Left ventricle myocardium superior (tissue), 1 donor: Measurements from ENCODE around the gene PLCL2. TPM values are rescaled to one million over a fixed set of nuclear protein-coding genes. Genes with fewer than 3 reads are reported as not detected.

Experiments used
- ATAC-seq: fragments of 200-7000 bp; cut with Tn5 transposase; one replicate; pipeline ENCODE4 v1.9.1; 2020; ENCODE audit warnings: mild to moderate bottlenecking, moderate library complexity
- DNase-seq: peaks from one replicate; pipeline ENCODE4 v3.0.0-alpha.2; 2020
- intact Hi-C: fragments of 100-400 bp; cut with micrococcal nuclease; formaldehyde crosslinking; loops from one replicate; pipeline ENCODE4 v1.11.0; 2022
- total RNA-seq: library from RNA; stranded (reverse); fragmentation: NEBNext Ultra II Directional; extraction: Animal tissue kit (Norgen Biotek cat#: 25700); gene quantifications from one replicate; pipeline ENCODE4 v1.2.1, GENCODE V29; 2021
- donor health status: DM: no; HTN: yes; CAD: no; lungs with severe emphysema.

The PLCL2 gene
- total RNA-seq, 1 donor from 2014 or later = 76.9 TPM

GRCh38 chr3:16992198-16992597 lies 107.4 kb downstream of the PLCL2 start:
- intact Hi-C loops = no loop called here
- ATAC-seq (no peak), DNase-seq (no peak)

GRCh38 chr3:16993227-16993626 lies 108.5 kb downstream of the PLCL2 start:
- no peak for ATAC-seq
- intact Hi-C loops = no loop called here

GRCh38 chr3:16994854-16995525 lies 110.2 kb downstream of the PLCL2 start:
- intact Hi-C loops = no loop called here
- DNase-seq = no peak
- peak; percentile 31 for ATAC-seq

More at GRCh38 chr3:16993227-16993626, 108.5 kb downstream of the PLCL2 start:
- no peak for DNase-seq

GRCh38 chr3:16995601-16996000 lies 110.8 kb downstream of the PLCL2 start:
- ATAC-seq = no peak
- no peak for DNase-seq
- intact Hi-C loops = no loop called here

GRCh38 chr3:16998236-16998923 lies 113.6 kb downstream of the PLCL2 start:
- DNase-seq (no peak), ATAC-seq (no peak)
- intact Hi-C loops = no loop called here

GRCh38 chr3:16999161-16999560 lies 114.4 kb downstream of the PLCL2 start:
- ATAC-seq (no peak), DNase-seq (no peak)
- intact Hi-C loops = no loop called here

- DNase-seq (no peak), ATAC-seq (no peak)
- intact Hi-C loops = no loop called here
These were observed 115.1 kb downstream of the PLCL2 start for GRCh38 chr3:16999871-17000270.

GRCh38 chr3:17003457-17003856 lies 118.7 kb downstream of the PLCL2 start:
- intact Hi-C loops = no loop called here
- ATAC-seq (no peak), DNase-seq (no peak)

- DNase-seq (no peak), ATAC-seq (peak; percentile 21)
- intact Hi-C loops = no loop called here
These were observed 121.5 kb downstream of the PLCL2 start for GRCh38 chr3:17006132-17006852.

- intact Hi-C loops = no loop called here
- DNase-seq = no peak
- ATAC-seq = no peak
These were observed 122.5 kb downstream of the PLCL2 start for GRCh38 chr3:17007284-17007683.

- no peak for ATAC-seq
- no peak for DNase-seq
- intact Hi-C loops = no loop called here
These were observed 125.1 kb downstream of the PLCL2 start for GRCh38 chr3:17009826-17010225.

- intact Hi-C loops = no loop called here
- no peak for ATAC-seq
These were observed 127.1 kb downstream of the PLCL2 start for GRCh38 chr3:17011728-17012338.

GRCh38 chr3:17013050-17013449 lies 128.3 kb downstream of the PLCL2 start:
- no peak for DNase-seq
- intact Hi-C loops = no loop called here
- peak; percentile 33 for ATAC-seq

More at GRCh38 chr3:17011728-17012338, 127.1 kb downstream of the PLCL2 start:
- DNase-seq = no peak

- intact Hi-C loops = no loop called here
- DNase-seq (no peak), ATAC-seq (peak; percentile 46)
These were observed 128.8 kb downstream of the PLCL2 start for GRCh38 chr3:17013571-17013970.

- intact Hi-C loops = no loop called here
- DNase-seq = no peak
- no peak for ATAC-seq
These were observed 129.5 kb downstream of the PLCL2 start for GRCh38 chr3:17014284-17014683.

- DNase-seq (no peak), ATAC-seq (no peak)
- intact Hi-C loops = no loop called here
These were observed 130.0 kb downstream of the PLCL2 start for GRCh38 chr3:17014709-17015108.

- intact Hi-C loops = no loop called here
- no peak for ATAC-seq
- DNase-seq = no peak
These were observed 136.9 kb downstream of the PLCL2 start for GRCh38 chr3:17021614-17022013.

GRCh38 chr3:17023006-17023664 lies 138.4 kb downstream of the PLCL2 start:
- intact Hi-C loops = no loop called here
- ATAC-seq = no peak
- no peak for DNase-seq

- intact Hi-C loops = no loop called here
- no peak for DNase-seq
- peak; percentile 55 for ATAC-seq
These were observed 140.9 kb downstream of the PLCL2 start for GRCh38 chr3:17025594-17026139.
